ENCODE data around the gene AANAT.

Gene AANAT

GRCh38 chr17:76442341-76443338 is 24.8 kb upstream of the AANAT start:
- no peak for DNase-seq (ENCODE audit: low read depth in 2 of 2)

- no peak for DNase-seq (ENCODE audit: low read depth in 2 of 2)
Measured at GRCh38 chr17:76444518-76445311, 22.7 kb upstream of the AANAT start.

GRCh38 chr17:76445697-76446448 is 21.5 kb upstream of the AANAT start:
- no peak for DNase-seq (ENCODE audit: low read depth in 2 of 2)

- DNase-seq (ENCODE audit: low read depth in 2 of 2) = no peak
Measured at GRCh38 chr17:76446449-76447231, 20.8 kb upstream of the AANAT start.

GRCh38 chr17:76447931-76448652 is 19.3 kb upstream of the AANAT start:
- DNase-seq (ENCODE audit: low read depth in 2 of 2) = no peak

- no peak for DNase-seq (ENCODE audit: low read depth in 2 of 2)
Measured at GRCh38 chr17:76449126-76449525, 18.3 kb upstream of the AANAT start.

- no peak for DNase-seq (ENCODE audit: low read depth in 2 of 2)
Measured at GRCh38 chr17:76451506-76451905, 15.9 kb upstream of the AANAT start.

- no peak for DNase-seq (ENCODE audit: low read depth in 2 of 2)
Measured at GRCh38 chr17:76452127-76452659, 15.2 kb upstream of the AANAT start.

- peak; percentile 88 to 94 for DNase-seq (ENCODE audit: low read depth in 2 of 2)
Measured at GRCh38 chr17:76452660-76453430, 14.6 kb upstream of the AANAT start, which contains the start of gene UBE2O. Gene UBE2O, minus strand, starts transcription at chr17:76453152. Its CDS starts 11 bp downstream, at chr17:76453141.

GRCh38 chr17:76453431-76453743 is 14.0 kb upstream of the AANAT start:
- no peak for DNase-seq (ENCODE audit: low read depth in 2 of 2)

- no peak for DNase-seq (ENCODE audit: low read depth in 2 of 2)
Measured at GRCh38 chr17:76458580-76459490, 8.6 kb upstream of the AANAT start.

- no peak for DNase-seq (ENCODE audit: low read depth in 2 of 2)
Measured at GRCh38 chr17:76459674-76460073, 7.7 kb upstream of the AANAT start.

GRCh38 chr17:76461765-76462555 is 5.4 kb upstream of the AANAT start:
- no peak for DNase-seq (ENCODE audit: low read depth in 2 of 2)

- no peak for DNase-seq (ENCODE audit: low read depth in 2 of 2)
Measured at GRCh38 chr17:76462556-76463290, 4.7 kb upstream of the AANAT start.

- no peak for DNase-seq (ENCODE audit: low read depth in 2 of 2)
Measured at GRCh38 chr17:76466775-76467130, 650 bp upstream of the AANAT start.

- no peak for DNase-seq (ENCODE audit: low read depth in 2 of 2)
Measured at GRCh38 chr17:76467809-76468633, 618 bp downstream of the AANAT start.
